ENCODE data around the gene NXPE4.

The NXPE4 gene

DNA sequence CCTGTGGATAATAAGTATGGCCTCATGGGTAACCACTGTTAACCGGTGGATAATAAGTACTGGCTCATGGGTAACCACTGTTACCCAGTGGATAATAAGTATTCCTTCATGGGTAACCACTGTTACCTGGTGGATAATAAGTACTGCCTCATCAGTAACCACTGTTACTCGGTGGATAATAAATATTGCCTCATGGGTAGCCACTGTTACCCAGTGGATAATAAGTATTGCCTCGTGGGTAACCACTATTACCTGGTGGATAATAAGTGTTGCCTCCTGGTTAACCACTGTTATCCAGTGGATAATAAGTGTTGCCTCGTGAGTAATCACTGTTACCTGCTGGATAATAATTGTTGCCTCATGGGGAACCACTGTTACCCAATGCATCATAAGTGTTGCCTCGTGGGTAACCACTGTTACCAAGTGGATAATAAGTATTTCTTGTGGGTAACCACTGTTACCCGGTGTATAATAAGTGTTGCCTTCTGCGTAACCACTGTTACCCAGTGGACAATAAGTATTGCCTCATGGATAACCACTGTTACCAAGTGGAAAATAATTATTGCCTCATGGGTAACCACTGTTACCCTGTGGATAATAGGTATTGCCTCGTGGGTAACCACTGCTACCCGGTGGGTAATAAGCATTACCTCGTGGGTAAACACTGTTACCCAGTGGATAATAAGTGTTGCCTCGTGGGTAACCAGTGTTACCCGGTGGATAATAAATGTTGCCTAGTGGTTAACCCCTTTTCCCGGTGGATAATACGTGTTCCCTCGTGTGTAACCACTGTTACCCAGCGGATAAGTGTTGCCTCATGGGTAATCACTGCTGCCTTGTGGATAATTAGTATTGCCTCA, 26.6 kb upstream of the NXPE4 start:
- no peak overlapping the region for H3K4me3 ChIP-seq (ENCODE audit: low read depth, low read length)
- in situ Hi-C loops (cut with HindIII; ENCODE audit: low sequenced_read_pairs): no loop called here
- TF ChIP-seq, protein P1, sequence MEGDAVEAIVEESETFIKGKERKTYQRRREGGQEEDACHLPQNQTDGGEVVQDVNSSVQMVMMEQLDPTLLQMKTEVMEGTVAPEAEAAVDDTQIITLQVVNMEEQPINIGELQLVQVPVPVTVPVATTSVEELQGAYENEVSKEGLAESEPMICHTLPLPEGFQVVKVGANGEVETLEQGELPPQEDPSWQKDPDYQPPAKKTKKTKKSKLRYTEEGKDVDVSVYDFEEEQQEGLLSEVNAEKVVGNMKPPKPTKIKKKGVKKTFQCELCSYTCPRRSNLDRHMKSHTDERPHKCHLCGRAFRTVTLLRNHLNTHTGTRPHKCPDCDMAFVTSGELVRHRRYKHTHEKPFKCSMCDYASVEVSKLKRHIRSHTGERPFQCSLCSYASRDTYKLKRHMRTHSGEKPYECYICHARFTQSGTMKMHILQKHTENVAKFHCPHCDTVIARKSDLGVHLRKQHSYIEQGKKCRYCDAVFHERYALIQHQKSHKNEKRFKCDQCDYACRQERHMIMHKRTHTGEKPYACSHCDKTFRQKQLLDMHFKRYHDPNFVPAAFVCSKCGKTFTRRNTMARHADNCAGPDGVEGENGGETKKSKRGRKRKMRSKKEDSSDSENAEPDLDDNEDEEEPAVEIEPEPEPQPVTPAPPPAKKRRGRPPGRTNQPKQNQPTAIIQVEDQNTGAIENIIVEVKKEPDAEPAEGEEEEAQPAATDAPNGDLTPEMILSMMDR (IDR thresholded peaks at IDR 0.05; ENCODE audit: low read depth, low read length, missing control alignments): no peak
- DNase-seq (ENCODE audit: low read depth): no peak

DNA sequence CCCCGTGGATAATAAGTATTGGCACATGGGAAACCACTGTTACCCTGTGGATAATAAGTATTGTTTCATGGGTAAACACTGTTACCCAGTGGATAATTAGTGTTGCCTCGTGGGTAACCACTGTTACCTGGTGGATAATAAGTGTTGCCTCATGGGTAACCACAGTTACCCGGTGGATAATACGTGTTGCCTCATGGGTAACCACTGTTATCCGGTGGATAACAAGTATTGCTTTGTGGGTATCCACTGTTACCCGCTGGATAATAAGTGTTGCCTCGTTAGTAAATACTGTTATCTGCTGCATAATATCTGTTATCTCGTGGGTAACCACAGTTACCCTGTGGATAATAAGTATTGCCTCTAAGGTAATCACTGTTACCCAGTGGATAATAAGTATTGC, 25.5 kb upstream of the NXPE4 start:
- in situ Hi-C loops (cut with HindIII; ENCODE audit: low sequenced_read_pairs): no loop called here
- no peak overlapping the region for H3K4me3 ChIP-seq (ENCODE audit: low read depth, low read length)
- no peak for DNase-seq (ENCODE audit: low read depth)
- TF ChIP-seq, protein P1 (IDR thresholded peaks at IDR 0.05; ENCODE audit: low read depth, low read length, missing control alignments): no peak

DNA sequence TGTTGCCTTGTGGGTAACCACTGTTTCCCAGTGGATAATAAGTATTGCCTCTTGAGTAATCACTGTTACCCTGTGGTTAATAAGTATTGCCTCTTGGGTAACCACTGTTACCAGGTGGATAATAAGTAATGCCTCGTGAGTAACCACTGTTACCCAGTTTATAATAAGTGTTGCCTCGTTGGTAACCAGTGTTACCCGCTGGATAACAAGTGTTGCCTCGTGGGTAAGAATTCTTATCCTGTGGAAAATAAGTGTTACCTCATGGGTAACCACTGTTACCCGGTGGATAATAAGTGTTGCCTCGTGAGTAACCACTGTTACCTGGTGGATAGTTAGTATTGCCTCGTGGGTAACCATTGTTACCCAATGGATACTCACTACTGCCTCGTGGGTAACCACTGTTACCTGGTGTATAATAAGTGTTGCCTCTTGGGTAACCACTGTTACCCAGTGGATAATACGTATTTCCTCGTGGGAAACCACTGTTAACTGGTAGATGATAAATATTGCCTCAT, 24.1 kb upstream of the NXPE4 start:
- TF ChIP-seq, protein P1 (IDR thresholded peaks at IDR 0.05; ENCODE audit: low read depth, low read length, missing control alignments): no peak
- no peak overlapping the region for H3K4me3 ChIP-seq (ENCODE audit: low read depth, low read length)
- DNase-seq (ENCODE audit: low read depth): no peak
- in situ Hi-C loops (cut with HindIII; ENCODE audit: low sequenced_read_pairs): no loop called here

DNA sequence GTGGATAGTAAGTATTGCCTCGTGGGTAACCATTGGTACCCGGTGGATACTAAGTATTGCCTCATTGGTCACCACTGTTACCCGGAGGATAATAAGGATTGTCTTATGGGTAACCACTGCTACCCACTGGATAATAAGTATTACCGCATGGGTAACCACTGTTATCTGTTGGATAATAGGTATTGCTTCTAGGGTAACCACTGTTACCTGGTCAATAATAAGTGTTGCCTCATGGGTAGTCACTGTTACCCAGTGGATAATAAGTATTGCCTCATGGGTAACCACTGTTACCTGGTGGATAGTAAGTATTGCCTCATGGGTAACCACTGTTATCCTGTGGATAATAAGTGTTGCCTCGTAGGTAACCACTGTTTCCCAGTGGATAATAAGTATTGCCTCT, 22.6 kb upstream of the NXPE4 start:
- TF ChIP-seq, protein P1 (IDR thresholded peaks at IDR 0.05; ENCODE audit: low read depth, low read length, missing control alignments): no peak
- no peak overlapping the region for H3K4me3 ChIP-seq (ENCODE audit: low read depth, low read length)
- in situ Hi-C loops (cut with HindIII; ENCODE audit: low sequenced_read_pairs): no loop called here
- DNase-seq (ENCODE audit: low read depth): no peak

DNA sequence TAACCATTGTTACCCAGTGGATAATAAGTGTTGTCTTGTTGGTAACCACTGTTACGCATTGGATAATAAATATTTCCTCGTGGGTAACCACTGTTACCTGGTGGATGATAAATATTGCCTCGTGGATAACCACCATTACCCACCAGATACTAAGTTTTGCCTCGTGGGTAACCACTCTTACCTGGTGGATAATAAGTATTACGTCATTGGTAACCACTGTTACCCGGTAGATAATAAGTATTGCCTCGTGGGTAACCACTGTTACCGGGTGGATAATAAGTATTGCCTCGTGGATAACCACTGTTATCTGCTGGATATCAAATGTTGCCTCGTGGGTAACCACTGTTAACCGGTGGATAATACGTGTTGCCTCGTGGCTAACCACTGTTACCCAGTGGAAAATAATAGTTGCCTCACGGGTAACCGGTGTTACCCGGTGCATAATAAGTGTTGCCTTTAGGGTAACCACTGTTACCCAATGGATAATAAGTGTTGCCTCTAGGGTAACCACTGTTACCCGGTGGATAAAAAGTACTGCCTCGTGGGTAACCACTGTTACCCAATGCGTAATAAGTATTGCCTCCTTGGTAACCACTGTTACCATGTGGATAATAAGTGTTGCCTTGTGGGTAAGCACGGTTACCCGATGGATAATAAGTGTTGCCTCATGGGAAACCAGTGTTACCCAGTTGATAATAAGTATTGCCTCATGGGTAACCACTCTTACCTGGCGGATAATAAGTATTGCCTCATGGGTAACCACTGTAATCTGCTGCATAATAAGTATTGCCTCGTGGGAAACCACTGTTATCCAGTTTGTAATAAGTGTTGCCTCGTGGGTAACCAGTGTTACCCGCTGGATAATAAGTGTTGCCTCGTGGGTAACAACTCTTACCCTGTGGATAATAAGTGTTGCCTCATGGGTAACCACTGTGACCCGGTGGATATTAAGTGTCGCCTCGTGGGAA, 21.9 kb upstream of the NXPE4 start:
- TF ChIP-seq, protein P1 (IDR thresholded peaks at IDR 0.05; ENCODE audit: low read depth, low read length, missing control alignments): no peak
- in situ Hi-C loops (cut with HindIII; ENCODE audit: low sequenced_read_pairs): no loop called here
- DNase-seq (ENCODE audit: low read depth): no peak
- no peak overlapping the region for H3K4me3 ChIP-seq (ENCODE audit: low read depth, low read length)

DNA sequence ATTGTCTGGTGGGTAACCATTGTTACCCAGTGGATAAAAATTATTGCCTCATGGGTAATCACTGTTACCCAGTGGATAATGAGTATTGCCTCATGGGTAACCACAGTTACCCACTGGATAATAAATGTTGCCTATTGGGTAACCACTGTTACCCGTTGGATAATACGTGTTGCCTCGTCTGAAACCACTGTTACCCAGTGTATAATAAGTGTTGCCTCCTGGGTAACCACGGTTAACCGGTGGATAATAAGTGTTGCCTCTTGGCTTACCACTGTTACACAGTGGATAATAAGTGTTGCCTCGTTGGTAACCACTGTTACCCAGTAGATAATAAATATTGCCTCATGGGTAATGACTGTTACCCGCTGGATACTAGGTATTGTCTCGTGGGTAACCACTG, 20.9 kb upstream of the NXPE4 start:
- TF ChIP-seq, protein P1 (IDR thresholded peaks at IDR 0.05; ENCODE audit: low read depth, low read length, missing control alignments): no peak
- in situ Hi-C loops (cut with HindIII; ENCODE audit: low sequenced_read_pairs): no loop called here
- H3K4me3 ChIP-seq (ENCODE audit: low read depth, low read length): no peak overlapping the region
- DNase-seq (ENCODE audit: low read depth): no peak

All from astrocyte of the cerebellum (primary cell).